M059J (cell line): ENCODE data around the gene KAZN. TPM values are rescaled to one million over a fixed set of nuclear protein-coding genes. Genes with fewer than 3 reads are reported as not detected.
A peak's percentile ranks its signal among the peaks of the same experiment; 100 is the strongest.

Experiments
- DNase-seq: peaks from one replicate; pipeline ENCODE4 v3.0.0-alpha.2; 2012; ENCODE audit warnings: low read depth
- total RNA-seq: library from RNA; depleted of rRNA; stranded (reverse); fragments of >200 nt; shearing (Covaris generic); gene quantifications from 2 replicates; pipeline ENCODE4 v1.2.3, GENCODE V29; 2014

KAZN gene
- total RNA-seq, 1 experiment from 2014 or later = 6.4 TPM

DNA sequence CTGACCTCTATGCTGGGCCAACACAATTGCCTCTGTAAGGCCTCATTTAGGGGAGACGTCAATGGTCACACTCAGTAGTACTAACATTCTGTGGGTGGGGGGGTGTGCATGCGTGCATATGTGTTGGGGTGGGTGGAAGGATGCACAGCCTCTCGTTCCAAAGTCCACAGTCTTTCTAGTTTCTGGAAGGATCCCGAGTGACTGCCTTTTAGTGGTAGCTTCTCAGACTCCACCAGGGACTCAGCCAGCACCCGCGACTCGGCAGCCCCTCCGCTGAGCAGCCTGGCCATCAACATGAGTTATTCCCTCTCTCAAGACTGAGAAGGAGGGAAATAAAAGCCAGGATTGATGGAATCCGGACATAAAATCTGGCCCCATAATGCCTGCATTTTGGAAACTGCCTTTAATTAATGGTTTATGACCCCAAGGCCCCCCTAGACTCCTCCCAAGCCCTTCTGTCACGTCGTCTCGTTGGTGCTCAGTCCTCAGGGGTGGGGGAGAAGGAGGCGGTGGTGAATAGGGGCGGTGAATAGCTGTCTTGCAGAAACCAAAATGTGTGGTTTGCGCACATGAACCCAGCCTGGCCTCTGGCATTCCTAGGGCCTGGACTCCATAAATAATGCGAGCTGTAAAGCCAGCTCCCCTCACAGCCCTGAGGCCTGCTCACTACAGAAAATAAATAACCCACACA, 489.9 kb downstream of the KAZN start:
- DNase-seq = peak; percentile 77

DNA sequence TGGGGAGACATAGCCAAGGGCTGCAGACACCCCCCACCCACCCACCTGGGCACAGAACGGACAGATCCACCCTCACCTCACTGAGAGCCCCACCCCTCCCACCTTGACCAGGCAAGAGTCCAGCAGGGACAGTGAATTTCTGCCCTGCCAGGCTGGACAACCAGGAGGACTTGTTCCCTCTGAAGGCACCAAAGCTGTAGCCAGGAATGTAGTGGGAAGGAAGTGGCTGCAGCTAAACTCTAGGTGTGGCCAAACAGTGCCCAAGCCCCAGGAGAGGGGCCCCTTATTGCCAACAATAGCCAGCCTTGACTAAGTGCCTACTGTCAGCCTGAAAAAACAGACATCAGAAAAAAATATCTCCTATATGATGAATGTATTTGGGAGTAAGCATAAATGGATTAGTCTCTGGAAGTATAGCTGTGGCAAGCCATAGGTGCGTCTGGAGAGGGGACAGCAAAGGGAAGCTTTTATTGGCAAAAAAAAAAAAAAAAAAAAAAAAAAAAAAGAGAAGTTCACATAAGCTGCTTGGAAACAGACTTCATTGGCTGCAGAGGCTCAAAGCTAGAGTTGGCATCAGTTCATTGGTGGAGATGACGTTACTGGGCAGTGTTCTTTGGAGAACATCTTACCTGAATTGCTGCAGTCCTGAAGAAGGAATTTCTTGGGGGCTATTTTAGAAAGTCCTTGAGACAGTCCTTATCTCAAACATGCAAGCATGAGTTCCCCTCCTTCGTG, 490.9 kb downstream of the KAZN start:
- DNase-seq = peak; percentile 67

DNA sequence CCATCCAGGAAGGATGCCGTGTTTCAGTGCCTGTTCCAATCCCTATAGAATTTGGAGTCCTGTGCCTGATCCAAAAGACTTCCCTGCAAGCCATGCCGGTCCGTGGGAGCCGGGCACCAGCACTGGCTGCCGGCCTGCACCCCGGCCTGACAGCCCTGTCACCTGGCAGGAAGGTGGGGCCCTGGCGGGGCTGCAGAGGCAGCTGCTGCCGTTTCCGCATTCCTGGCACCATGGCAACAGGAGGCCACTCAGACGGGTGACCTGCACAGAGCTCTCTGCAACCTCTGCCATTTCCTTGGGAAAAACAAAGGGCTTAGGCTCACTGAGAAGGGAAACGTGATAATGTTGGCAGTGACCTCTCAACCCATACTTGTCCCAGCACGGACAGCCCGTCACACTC, 491.9 kb downstream of the KAZN start:
- DNase-seq = peak; percentile 78

DNA sequence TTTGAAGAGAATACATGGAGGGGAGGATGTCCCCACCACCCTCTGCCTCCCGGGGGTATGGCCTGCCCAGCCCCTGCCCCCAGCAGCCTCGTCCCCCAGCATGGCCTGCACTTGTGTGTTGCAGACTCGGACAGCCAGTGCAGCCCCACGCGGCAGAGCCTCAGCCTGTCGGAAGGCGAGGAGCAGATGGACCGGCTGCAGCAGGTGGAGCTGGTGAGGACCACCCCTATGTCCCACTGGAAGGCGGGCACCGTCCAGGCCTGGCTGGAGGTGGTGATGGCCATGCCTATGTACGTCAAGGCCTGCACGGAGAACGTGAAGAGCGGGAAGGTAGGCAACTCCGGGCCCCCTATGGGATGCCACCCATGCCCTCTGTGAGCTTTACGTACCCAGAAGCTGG, 495.6 kb downstream of the KAZN start:
- DNase-seq = no peak

DNA sequence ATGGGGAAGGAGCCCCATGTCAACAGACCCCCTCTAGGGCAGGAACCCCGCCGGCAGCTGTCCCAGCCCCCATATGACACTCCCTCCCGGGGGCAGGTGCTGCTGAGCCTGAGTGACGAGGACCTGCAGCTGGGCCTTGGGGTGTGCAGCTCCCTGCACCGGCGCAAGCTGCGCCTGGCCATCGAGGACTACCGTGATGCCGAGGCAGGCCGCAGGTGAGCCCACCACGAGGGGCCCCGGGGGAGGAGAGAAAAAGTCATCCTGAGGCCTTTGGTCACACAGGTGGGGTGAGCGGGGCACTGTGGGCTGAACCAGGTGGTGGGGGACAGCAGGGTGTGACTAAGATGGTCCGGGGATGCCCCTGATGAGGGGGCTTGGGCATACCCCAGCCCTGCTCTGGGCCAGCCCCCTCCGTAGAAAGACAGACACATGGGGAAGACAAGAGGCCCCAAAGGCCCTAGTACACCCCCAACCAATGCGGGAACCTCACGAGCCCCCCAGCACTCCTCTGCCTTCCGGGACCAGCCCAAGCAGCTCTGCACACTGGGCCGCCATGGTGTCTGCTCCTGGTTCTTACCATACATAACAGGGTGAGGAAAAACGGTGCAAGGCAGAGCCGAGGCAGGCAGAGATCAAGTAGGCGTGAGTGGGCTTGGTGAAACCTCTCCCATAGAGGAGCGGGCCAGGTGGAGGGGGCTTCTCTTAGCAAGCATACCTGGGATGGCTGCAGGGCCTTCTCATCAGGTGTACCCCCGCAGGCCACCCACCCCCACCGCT, 496.4 kb downstream of the KAZN start:
- DNase-seq = no peak

DNA sequence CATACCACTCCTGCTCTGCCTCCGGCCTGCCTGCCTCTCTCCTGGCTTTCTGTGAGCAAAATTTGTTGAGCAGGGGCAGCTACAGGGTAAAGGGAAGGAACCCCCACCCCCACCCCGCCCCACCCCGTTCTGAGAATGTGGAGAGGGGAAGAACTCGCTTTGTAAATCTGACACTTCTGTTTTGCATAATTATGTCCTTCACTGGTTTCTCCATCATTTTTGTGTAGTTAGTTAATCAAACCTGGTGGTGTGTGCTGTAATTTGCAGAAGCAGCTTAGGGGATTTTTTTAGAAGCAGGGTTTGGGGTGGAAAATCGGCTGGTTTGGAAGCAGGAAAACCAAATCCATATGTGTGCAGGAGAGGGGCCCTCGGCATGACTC, 497.0 kb downstream of the KAZN start:
- no peak for DNase-seq

DNA sequence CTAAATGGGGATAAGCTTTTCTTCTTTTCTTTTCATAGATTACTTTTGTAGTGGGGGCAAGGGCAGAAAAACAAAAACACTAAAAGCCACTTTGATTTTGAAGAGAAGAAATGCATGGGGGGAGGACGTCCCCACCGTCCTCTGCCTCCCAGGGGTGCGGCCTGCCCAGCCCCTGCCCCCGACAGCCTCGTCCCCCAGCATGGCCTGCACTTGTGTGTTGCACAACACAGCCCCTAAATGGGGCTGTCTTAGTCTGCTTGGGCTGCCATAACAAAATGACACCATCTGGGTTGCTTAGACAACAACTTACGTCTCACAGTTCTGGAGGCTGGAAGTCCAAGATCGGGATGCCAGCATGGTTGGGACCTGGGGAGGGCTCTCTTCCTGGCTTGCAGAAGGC, 497.8 kb downstream of the KAZN start:
- DNase-seq = no peak

DNA sequence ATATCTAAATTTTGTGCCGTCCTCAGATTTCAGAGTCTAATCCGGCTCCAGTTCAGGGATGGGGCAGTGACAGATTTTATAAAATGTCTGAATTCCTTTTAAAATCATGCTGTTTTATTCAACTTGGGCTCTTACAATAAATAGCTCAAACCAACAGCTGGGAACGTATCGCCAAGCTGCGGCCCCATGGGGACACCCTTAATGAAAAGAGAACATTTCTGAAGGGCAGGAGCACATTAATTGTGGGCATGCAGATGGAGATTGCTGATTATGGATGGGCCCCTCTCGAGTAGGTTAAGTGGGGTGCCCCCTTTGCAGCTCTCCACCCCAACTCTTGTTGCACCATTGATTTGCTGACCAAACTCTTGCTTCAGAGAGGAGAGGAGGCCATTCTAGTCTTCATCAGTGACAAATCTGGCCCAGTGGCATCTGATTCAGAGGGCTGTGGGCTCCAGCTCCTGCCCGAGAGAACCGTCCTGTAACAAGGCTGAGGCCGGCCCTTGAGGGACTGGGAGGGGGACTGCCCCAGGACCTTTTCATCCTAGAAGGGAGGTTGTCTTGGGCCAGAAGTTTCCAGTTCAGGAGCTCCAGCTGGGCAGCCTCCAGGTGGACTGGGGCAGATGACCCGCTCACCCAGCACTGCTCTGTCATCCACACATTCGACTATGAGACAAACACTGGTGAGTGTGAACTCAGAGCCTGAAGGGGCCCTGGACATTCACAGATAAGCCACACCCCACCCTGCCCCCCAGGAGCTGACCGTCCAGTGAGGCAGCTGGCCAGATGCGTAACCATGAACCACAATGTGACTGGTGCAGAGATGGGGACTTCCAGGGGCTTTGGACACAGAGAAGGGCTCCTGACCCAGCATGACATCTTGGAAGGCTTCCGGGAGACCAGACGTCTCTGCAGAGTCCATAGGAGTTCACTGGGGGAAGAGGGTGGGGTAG, 500.0 kb downstream of the KAZN start:
- no peak for DNase-seq

DNA sequence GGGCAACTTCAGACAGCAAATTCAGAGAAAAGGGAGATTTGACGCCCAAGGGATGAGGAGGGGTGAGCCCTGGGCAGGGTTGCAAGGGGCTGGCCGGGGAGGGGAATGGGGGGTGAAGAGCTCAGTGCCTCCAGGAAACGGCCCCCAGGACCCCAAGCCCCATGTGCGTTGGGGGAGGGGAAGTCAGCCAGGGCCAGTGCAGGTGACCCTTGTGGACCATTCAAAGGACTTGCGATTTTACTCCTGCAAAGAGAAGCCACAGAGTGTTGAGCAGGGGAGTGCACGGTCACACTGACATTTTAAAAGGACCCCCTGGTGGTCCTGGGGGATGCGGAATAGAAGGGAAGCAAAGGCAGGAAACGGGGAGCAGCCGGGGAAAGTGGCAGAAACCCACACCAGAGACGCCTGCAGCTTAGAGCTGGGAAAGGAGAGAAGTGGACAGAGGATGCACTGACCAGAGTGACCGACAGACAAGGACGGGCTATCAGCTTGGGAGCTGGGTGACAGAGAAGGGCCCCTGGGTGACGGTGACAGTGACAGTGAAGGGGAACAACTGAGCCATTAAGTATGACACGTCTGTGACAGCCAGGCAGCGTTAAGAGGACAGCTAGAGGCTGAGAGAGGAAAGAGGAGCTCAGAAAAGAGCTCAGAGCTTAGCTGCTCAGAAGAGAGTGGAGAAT, 501.1 kb downstream of the KAZN start:
- DNase-seq = no peak

DNA sequence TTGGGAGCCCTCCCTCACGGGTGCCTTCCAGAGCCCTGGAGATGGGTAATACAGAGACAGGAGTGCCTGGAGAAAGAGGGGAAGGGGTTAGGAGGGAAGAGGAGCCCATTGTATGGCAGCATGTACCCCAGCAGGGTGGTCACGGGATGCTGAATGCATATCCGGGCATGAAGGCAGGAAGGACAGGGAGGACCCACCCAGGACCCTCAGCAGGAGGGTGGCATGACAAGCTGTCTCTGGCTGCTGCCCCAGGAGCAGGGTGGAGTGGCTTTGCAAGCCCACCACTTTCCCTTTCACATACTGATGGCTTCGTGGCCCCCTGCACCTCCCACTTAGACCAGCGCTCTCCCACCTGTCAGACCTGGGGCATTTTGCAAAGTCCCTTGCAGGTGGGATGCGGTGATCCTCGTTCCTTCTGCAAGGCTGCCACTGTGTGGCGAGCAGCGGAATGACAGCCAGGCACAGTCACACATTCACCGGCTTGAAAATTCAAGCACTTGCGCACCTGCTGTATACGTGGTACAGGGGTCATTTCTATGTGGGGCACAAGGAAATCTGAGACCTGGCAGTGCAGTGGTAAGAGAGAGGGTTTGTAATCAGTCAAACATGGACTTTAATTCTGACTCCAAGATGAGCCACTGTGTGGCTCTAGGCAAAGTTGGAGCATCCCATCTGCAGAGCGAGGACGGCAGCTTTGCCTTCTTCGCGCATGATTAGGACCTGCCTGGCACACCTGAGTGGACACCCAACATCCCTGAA, 501.8 kb downstream of the KAZN start:
- DNase-seq = peak; percentile 42

DNA sequence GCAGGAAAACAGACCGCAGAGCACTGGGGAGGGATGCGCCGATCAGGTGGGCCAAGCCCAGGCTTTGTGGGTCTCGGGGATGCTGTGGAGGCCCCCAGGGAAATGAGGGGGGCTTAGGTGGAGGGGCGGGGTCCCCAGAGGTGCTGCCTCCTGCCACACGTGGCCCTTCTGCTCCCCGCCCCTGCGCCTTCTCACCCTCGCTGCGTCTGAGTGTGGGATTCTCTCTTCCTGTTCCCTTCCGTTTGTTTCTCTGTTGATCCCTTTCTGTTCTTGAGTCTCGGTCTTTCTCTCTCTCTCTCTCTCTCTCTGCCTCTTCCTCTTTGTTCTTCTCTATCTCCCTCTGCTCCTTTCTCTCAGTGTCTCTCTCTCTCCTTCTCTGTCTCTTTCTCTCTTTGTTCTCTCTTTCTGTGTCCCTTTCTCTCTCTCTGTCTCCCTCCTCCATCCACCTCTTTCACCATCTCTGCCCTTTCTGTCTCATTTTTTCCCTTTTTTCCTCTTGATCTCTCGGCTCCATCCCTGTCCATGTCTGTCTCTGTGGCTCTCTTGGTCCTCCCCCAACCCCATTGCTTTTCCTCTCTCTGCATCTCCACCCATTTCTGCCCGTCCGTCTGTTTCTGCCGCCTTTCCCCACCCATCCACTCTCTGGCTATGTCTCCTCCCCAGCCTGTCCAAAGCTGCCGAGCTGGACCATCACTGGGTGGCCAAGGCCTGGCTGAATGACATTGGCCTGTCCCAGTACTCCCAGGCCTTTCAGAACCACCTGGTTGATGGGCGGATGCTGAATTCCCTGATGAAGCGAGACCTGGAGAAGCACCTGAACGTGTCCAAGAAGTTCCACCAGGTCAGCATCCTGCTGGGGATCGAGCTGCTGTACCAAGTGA, 502.6 kb downstream of the KAZN start:
- DNase-seq = no peak

DNA sequence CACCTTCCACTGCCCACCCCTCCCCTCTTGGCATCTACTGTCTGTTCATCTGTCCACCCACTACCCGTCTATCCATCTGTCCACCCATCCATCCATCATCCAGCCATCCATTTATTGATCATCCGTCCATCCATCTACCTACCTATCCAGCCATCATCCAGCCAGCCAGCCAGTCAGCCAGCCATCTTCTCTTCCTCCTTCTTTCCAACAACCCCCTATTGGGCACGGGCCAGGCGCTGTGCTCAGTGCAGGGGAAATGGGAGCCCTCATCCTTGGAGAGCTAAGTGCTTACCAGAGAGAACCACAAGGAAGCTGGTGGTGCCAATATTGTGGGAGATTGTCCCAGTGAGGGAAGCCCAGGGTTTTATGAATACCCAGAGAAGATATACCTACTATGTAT, 503.3 kb downstream of the KAZN start:
- no peak for DNase-seq

DNA sequence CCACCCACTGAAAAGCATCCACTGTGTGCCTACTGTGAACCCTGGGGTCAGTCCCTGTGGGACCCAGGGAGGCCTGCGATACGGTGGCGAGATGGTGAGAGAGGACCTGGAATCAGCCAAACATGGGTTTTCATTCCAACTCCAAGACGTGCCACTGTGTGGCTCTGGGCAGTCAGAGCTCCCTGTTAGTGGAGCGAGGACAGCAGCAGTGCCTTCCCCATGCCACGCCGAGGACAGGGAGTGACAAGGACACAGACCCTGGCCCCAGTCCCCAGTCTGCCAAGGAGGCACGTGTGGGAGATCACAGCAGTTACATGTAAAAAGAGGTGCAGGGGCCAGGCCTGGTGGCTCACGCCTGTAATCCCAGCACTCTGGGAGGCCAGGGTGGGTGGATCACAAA, 504.2 kb downstream of the KAZN start:
- DNase-seq = no peak

DNA sequence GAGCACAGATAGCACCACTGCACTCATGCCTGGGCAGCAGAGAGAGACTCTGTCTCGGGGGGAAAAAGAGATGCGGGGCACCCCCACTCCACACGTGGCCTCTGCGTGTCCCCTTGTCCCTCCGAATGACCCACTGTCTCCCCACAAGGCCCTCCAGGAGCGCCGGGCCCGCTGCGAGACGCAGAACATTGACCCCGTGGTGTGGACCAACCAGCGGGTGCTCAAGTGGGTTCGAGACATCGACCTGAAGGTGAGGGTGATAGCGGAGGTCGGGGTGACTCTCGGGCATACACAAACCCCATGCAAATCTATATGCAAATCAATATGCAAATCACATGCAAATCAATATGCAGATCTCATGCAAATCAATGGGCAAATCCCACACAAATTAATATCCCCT, 504.7 kb downstream of the KAZN start:
- DNase-seq = no peak

DNA sequence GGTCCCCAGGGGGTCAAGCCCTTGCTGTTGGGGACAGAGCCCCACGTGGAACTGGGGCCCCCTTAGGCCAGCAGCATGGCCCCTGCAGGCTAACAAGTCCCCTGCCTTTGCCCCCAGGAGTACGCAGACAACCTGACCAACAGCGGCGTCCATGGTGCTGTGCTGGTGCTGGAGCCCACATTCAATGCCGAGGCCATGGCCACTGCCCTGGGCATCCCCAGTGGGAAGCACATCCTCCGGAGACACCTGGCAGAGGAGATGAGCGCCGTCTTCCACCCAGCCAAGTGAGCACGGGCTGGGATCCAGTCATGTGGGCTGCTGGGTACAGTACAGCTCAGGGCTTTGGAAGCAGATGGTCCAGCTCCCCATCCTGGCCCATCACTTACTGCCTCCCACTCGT, 505.4 kb downstream of the KAZN start:
- no peak for DNase-seq

DNA sequence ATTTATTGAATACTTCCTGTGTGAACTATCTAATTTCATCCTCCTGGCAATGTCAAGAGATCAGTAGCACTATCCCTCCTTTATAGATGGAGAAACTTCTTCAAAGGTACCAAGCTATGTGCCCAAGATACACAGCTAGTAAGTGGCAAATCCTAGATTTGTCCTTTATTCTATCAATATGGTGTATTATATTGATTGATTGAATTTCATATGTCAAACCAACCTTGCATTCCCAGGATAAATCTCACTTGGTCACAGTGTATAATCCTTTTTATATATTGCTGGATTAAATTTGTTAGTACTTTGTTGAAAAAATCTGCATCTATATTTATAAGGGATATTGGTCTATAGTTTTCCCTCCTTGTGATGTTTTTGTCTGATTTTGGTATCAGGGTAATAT, 506.3 kb downstream of the KAZN start:
- DNase-seq = no peak

DNA sequence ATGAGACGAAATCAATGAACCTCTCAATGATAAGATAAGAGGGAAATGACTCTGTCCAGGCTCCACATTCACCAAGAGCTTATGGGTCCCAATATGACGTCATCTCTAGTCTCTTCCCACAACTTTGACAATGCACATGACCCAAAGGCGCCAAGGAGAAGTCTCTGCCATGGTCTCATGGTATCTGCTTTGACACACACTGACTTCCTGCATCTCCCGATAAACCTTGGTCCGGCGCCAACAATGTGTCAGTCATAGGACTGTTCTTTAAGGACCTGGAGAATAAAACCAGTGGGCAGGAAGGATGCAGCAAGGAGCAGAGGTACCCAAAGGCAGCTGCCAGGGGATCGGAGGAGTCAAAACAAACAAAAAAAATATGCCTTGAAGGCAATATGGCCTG, 508.1 kb downstream of the KAZN start:
- peak; percentile 51 for DNase-seq

DNA sequence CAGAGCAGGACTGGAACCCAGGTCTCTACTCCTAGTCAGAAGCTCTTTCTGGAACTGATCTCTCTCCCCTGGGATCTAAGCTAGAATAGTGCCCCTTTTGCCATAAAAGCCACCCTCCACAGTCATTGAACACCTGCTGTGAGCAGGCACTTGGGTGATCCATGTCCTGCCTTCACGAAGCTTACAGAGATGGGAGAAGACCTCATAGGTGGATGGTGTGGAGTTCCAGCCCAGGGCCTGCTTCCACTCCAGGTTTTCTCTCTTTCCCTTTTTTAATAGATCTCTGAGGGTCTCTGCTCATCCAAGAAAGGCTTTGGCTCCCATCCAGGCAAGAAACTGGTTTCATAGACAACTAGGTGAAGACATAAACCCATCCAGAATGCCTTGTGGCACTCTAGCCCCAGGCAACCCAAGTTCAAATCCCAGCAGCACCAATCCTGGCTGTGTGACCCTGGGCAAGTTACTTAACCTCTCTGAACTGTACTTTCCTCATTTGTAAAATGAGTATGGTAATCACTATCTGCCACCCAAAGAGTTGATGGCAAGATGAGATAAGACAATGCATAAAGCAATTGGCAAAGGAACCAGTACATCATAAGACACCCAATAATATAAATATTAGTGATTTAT, 508.7 kb downstream of the KAZN start:
- DNase-seq = no peak

DNA sequence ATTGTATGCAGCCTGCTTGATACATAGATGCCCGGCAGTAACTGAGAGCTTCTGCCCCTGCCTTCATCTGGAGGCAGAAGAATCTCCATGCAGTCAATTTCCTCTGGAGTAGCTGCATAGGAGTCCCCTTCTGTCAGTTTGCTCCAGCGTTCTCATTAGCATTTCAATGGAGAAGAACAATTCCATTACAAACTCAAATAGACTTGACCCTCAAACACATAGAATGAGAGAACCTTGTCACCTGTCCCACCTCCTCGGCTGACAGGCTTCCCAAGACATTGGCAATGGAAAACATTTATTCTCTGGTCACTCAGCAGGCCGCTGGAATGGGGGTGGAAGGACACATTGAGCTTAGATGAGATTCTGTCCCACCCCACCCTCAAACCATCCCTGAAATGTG, 509.4 kb downstream of the KAZN start:
- no peak for DNase-seq
